ENCODE results near the gene RPTOR. TPM values are rescaled to one million over a fixed set of nuclear protein-coding genes. Genes with fewer than 3 reads are reported as not detected.

RPTOR gene
- total and polyA plus RNA-seq, 2 donors (not counting 3 experiments of a cell fraction or from before 2014, with no cell fraction given) = 10.7 to 41.8 TPM

DNA sequence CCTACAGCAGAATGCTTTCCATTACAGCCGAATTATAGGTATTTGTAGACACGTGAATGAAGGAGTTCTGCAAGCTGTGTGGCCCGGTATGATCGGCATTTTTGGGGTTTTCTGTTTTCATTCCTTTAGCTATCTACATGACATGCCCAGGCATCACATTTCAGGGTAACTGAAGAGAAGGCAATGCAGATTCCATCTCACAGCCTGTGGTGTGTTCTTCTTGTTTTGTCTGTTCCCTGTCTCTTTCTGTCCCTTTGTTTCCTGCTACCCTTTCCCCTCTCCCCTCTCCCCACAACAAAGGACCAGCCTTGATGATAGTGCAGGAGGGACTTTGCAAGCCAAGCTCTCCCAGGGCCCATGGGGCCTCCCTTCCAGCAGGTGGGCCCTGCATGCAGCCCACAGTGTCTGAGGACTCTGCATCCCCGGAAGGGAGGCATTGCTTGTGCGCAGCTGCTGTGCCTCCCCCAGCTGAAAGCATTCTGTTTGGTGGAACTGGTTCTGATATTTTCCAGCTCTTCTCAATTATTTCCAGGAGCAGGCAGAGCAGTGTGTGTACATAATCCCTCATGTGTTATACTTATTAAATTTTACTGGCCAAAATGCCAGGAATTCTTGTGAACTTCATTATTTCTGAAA is 207.4 kb downstream of the RPTOR start:
- Histone ChIP-seq H3K4me1 (ENCODE audit: control insufficient read depth, extremely low read depth, insufficient read depth, low read length) (peaks cover 7% of the 10 kb centered on the region), H4K20me1 (replicated peaks; ENCODE audit: control insufficient read depth, extremely low read depth, insufficient read depth, low read length) (no peaks in the 10 kb centered on the region), H3K36me3 (ENCODE audit: control insufficient read depth in 2 of 2, extremely low read depth in 1 of 2, insufficient read depth in 2 of 2, low read length in 2 of 2) (no peaks in the 10 kb centered on the region), H3K27ac (ENCODE audit: insufficient read depth, low read depth, low read length) (no peak overlapping the region), H3K9me1 (replicated peaks; ENCODE audit: control insufficient read depth, extremely low read depth, insufficient read depth, low read length) (no peaks in the 10 kb centered on the region), H3K9ac (replicated peaks; ENCODE audit: extremely low read depth, insufficient read depth, low read length) (no peak overlapping the region), H3K4me3 (replicated peaks in 1 of 3; ENCODE audit: insufficient read depth in 1 of 3, low read depth in 1 of 3, low read length in 3 of 3) (no peak overlapping the region), H3K27me3 (ENCODE audit: control insufficient read depth in 2 of 2, insufficient read depth in 2 of 2, low read length in 2 of 2) (no peaks in the 10 kb centered on the region), H3K4me2 (ENCODE audit: insufficient read depth, low read length) (no peak overlapping the region), H2AFZ (ENCODE audit: low read depth, low read length) (no peak overlapping the region), H3K79me2 (ENCODE audit: control insufficient read depth, insufficient read depth, low read length) (no peaks in the 10 kb centered on the region), H3K9me3 (replicated peaks; ENCODE audit: control insufficient read depth, insufficient read depth, low read length) (no peaks in the 10 kb centered on the region)
- TF ChIP-seq JUN (IDR thresholded peaks at IDR 0.05; ENCODE audit: borderline replicate concordance, insufficient read depth, insufficient read length, low read depth) = no peak
- TF ChIP-seq POLR2A (IDR thresholded peaks at IDR 0.05; ENCODE audit: low read depth, low read length) = no peak
- TF ChIP-seq POLR2AphosphoS5 (IDR thresholded peaks at IDR 0.05; ENCODE audit: insufficient read depth, low read depth, low read length) = no peak
- TF ChIP-seq, protein P1, sequence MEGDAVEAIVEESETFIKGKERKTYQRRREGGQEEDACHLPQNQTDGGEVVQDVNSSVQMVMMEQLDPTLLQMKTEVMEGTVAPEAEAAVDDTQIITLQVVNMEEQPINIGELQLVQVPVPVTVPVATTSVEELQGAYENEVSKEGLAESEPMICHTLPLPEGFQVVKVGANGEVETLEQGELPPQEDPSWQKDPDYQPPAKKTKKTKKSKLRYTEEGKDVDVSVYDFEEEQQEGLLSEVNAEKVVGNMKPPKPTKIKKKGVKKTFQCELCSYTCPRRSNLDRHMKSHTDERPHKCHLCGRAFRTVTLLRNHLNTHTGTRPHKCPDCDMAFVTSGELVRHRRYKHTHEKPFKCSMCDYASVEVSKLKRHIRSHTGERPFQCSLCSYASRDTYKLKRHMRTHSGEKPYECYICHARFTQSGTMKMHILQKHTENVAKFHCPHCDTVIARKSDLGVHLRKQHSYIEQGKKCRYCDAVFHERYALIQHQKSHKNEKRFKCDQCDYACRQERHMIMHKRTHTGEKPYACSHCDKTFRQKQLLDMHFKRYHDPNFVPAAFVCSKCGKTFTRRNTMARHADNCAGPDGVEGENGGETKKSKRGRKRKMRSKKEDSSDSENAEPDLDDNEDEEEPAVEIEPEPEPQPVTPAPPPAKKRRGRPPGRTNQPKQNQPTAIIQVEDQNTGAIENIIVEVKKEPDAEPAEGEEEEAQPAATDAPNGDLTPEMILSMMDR (IDR thresholded peaks at IDR 0.05; ENCODE audit: extremely low read depth in 1 of 2, insufficient read depth in 1 of 2, low read depth in 1 of 2, low read length in 2 of 2) = no peak
- no peak for TF ChIP-seq FOS (IDR thresholded peaks at IDR 0.05; ENCODE audit: borderline replicate concordance, insufficient read depth, low read length)
- no peak for TF ChIP-seq MYC (IDR thresholded peaks at IDR 0.05; ENCODE audit: low read depth, low read length)
- TF ChIP-seq EZH2 (IDR thresholded peaks at IDR 0.05; ENCODE audit: borderline replicate concordance, low read depth, low read length, severe bottlenecking) = no peak
- no peak for TF ChIP-seq GATA2 (IDR thresholded peaks at IDR 0.05; ENCODE audit: insufficient read depth, insufficient read length, low read depth, low read length)
- TF ChIP-seq, protein P2, sequence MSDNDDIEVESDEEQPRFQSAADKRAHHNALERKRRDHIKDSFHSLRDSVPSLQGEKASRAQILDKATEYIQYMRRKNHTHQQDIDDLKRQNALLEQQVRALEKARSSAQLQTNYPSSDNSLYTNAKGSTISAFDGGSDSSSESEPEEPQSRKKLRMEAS (IDR thresholded peaks at IDR 0.05; ENCODE audit: insufficient read depth, insufficient read length) = no peak
- DNase-seq (ENCODE audit: low read depth, low spot score) = no peak
- BruUV-seq (replicated peaks) = no TSS peak
- ChIA-PET CTCF (interaction anchor here (1.0 kb wide), 1 partner anchor 8 kb away, joined by 3 read pairs; no protein-coding TSS in a partner anchor), POLR2A (no interaction called here)
- intact Hi-C loops (cut with micrococcal nuclease) (no loop called here), dilution Hi-C loops (cut with MboI; ENCODE audit: extremely low pct_ligation_motif_present, low sequenced_read_pairs) (no loop called here)
- no peak for FAIRE-seq

All from endothelial cell of umbilical vein (primary cell).